Upper lobe of left lung (tissue), 6 donors: ENCODE data around the gene CDC25B. TPM values are rescaled to one million over a fixed set of nuclear protein-coding genes. Genes with fewer than 3 reads are reported as not detected.
A peak's percentile ranks its signal among the peaks of the same experiment; 100 is the strongest.

Source experiments
- ATAC-seq, 2 donors: fragments of 200-7000 bp; cut with Tn5 transposase; one replicate each; pipeline ENCODE4 v1.9.1; 2022; ENCODE audit warnings: mild to moderate bottlenecking in 2 of 2, moderate library complexity in 2 of 2; ENCODE audit not compliant: low FRiP score in 2 of 2
- DNase-seq, 2 donors: peaks; one replicate each; pipeline ENCODE4 v3.0.0-alpha.2; 2019 to 2020
- H3K27ac ChIP-seq, 4 donors: fragments of 200-600 bp; sonication (generic); one replicate each; pipeline ENCODE4 v1.5.1; 2016 to 2019
- H3K27me3 ChIP-seq, 4 donors: fragments of 200-600 bp; sonication (generic); one replicate each; pipeline ENCODE4 v1.5.1; 2017 to 2019
- H3K36me3 ChIP-seq, 4 donors: fragments of 200-600 bp; sonication (generic); one replicate each; pipeline ENCODE4 v1.5.1; 2016 to 2019
- H3K4me1 ChIP-seq, 4 donors: fragments of 200-600 bp; sonication (generic); one replicate each; pipeline ENCODE4 v1.5.1; 2018 to 2019
- H3K4me3 ChIP-seq, 4 donors: fragments of 200-600 bp; sonication (generic); one replicate each; pipeline ENCODE4 v1.5.1; 2017 to 2019; ENCODE audit warnings: mild to moderate bottlenecking in 2 of 4, moderate library complexity in 1 of 4
- H3K9me3 ChIP-seq, 4 donors: fragments of 200-600 bp; sonication (generic); one replicate each; pipeline ENCODE4 v1.5.1; 2018 to 2019
- EP300 ChIP-seq, 4 donors: sonication (generic); formaldehyde crosslinking; IDR thresholded peaks; one replicate each; pipeline ENCODE4 v1.5.1; 2017; ENCODE audit warnings: antibody characterized with exemption in 4 of 4, control low read depth in 2 of 4
- POLR2A ChIP-seq, 4 donors: fragments of 450-650 bp; IDR thresholded peaks; one replicate each; pipeline ENCODE4 v1.5.1; 2016 to 2017; ENCODE audit warnings: antibody characterized with exemption in 4 of 4, mild to moderate bottlenecking in 2 of 4
- POLR2AphosphoS5 ChIP-seq, 2 donors: sonication (generic); formaldehyde crosslinking; IDR thresholded peaks; one replicate each; pipeline ENCODE4 v1.5.1; 2017; ENCODE audit warnings: antibody characterized with exemption in 2 of 2
- WGBS, 2 donors: methylation state at CpG; one replicate each; pipeline ENCODE4 v1.1.5; 2017 to 2018; 5-methylcytosine and 5-hydroxymethylcytosine counted together
- total RNA-seq, 6 donors: library from RNA; depleted of rRNA in 4 of 6; stranded (reverse); fragments of >200 nt in 4 of 6; gene quantifications; one replicate each; pipeline versions ENCODE4 v1.1.0 to v1.2.1, GENCODE V29; 2016 to 2021
- TF ChIP-seq, protein P1 (sequence below), 6 experiments: fragments of 450-650 bp in 4 of 6; fragments of 200-600 bp in 2 of 6; sonication (generic) in 2 of 6; IDR thresholded peaks; one replicate each; pipeline ENCODE4 v1.5.1; 2016 to 2019; ENCODE audit warnings: antibody characterized with exemption in 6 of 6
- donor health status: DM: no; HTN: no; CAD: no; lungs with moderate emphysema.
- donor health status: DM: no; HTN: yes; CAD: no; lungs with severe emphysema.

The CDC25B gene
- total RNA-seq, 6 donors from 2014 or later: 45.5 to 151 (median 99.1) TPM

- H3K4me3 ChIP-seq: no peak overlapping the region
- TF ChIP-seq, protein P1, sequence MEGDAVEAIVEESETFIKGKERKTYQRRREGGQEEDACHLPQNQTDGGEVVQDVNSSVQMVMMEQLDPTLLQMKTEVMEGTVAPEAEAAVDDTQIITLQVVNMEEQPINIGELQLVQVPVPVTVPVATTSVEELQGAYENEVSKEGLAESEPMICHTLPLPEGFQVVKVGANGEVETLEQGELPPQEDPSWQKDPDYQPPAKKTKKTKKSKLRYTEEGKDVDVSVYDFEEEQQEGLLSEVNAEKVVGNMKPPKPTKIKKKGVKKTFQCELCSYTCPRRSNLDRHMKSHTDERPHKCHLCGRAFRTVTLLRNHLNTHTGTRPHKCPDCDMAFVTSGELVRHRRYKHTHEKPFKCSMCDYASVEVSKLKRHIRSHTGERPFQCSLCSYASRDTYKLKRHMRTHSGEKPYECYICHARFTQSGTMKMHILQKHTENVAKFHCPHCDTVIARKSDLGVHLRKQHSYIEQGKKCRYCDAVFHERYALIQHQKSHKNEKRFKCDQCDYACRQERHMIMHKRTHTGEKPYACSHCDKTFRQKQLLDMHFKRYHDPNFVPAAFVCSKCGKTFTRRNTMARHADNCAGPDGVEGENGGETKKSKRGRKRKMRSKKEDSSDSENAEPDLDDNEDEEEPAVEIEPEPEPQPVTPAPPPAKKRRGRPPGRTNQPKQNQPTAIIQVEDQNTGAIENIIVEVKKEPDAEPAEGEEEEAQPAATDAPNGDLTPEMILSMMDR (IDR thresholded peaks at IDR 0.05): no peak
- TF ChIP-seq POLR2A (IDR thresholded peaks at IDR 0.05) (no peak), EP300 (IDR thresholded peaks at IDR 0.05) (no peak), POLR2AphosphoS5 (IDR thresholded peaks at IDR 0.05) (no peak)
- no peaks in the 10 kb centered on the region for H3K36me3 ChIP-seq
- H3K4me1 ChIP-seq: peaks cover 18 to 22% (median 20%) of the 10 kb centered on the region in 4 donors
- no peak for DNase-seq
- ATAC-seq: no peak
- WGBS, 2 donors: 69 to 73% methylated on average over 7 of the region's 7 CpGs
- no peak overlapping the region for H3K27ac ChIP-seq
- H3K27me3 ChIP-seq: no peaks in the 10 kb centered on the region
- no peaks in the 10 kb centered on the region for H3K9me3 ChIP-seq
Measured at GRCh38 chr20:3771552-3772058, 24.5 kb upstream of the CDC25B start.

DNA sequence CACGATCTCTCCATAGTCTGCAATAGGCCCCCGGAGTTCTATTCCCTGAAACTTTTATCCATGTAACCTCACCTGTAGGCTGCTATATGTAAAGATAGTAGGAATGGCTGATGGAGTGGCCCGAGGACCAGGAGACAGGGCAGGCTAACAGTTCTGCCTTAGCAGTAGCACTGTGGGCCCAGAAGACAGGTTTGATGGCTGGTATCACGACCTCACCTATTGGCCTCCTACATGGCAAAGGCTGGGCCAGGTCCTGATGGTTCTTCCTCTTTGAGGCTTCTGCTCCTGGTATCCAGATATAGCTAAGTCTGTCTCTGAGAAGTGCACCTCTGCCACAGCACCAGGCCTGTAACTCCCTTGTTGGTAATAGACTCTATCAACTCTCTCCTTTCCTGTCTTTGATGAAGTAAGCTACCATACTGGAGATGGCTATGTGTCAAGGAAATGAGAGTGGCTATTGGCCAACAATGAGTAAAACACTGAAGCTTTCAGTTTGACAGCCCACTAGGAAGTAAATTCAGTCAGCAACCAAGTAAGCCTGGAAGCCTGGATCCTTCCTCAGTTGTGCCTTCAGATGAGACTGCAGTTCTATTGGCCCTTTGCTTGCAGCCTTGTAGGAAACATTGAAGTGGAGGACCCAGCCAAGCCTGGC lies 20.5 kb upstream of the CDC25B start:
- no peak for ATAC-seq
- no peaks in the 10 kb centered on the region for H3K27me3 ChIP-seq
- 89 to 91% methylated on average over 4 of the region's 4 CpGs for WGBS, 2 donors
- H3K4me1 ChIP-seq: peaks cover 7 to 21% (median 17%) of the 10 kb centered on the region in 4 donors
- DNase-seq: no peak
- no peaks in the 10 kb centered on the region for H3K9me3 ChIP-seq
- H3K36me3 ChIP-seq: no peaks in the 10 kb centered on the region
- H3K4me3 ChIP-seq: no peak overlapping the region
- H3K27ac ChIP-seq: no peak overlapping the region
- TF ChIP-seq, protein P1 (IDR thresholded peaks at IDR 0.05): no peak
- TF ChIP-seq POLR2A (IDR thresholded peaks at IDR 0.05): no peak
- no peak for TF ChIP-seq POLR2AphosphoS5 (IDR thresholded peaks at IDR 0.05)
- TF ChIP-seq EP300 (IDR thresholded peaks at IDR 0.05): no peak

DNA sequence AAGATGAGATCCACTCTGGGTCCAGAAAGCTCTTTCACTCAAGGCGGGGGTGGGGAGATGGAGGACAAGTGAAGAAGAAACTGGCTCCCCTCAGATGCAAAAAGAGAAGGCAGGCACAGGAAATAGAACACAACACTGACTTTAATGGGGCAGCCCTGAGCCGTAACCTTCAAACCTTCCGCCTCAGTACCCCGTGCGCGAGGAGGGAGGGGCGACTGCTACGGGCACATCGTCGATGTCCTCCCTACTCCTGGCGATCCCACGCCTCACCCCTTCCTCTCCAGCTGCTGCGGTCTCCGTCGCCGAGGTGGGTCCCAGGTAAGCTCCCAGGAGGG lies 18.8 kb upstream of the CDC25B start:
- TF ChIP-seq EP300 (IDR thresholded peaks at IDR 0.05): no peak
- TF ChIP-seq, protein P1 (IDR thresholded peaks at IDR 0.05): no peak
- TF ChIP-seq POLR2A (IDR thresholded peaks at IDR 0.05): no peak
- no peak for TF ChIP-seq POLR2AphosphoS5 (IDR thresholded peaks at IDR 0.05)
- ATAC-seq: peak in 1 of 2 donors; percentile 7

GRCh38 chr20:3777716-3778629 lies 18.1 kb upstream of the CDC25B start:
- peak overlapping the region; percentile 47 to 62 (median 52) for H3K4me3 ChIP-seq
- peaks cover 0 to 3% (median 0%) of the 10 kb centered on the region in 4 donors for H3K36me3 ChIP-seq
- TF ChIP-seq, protein P1 (IDR thresholded peaks at IDR 0.05): peak in 2 of 6 experiments; percentile 16 to 22
- TF ChIP-seq POLR2AphosphoS5 (IDR thresholded peaks at IDR 0.05): no peak
- H3K9me3 ChIP-seq: no peaks in the 10 kb centered on the region
- ATAC-seq: peak; percentile 79 to 85
- peaks cover 19 to 39% (median 35%) of the 10 kb centered on the region in 4 donors for H3K4me1 ChIP-seq
- WGBS, 2 donors: 0 to 5% methylated on average over 9 to 50 of the region's 70 CpGs
- peak overlapping the region in 2 of 4 donors; percentile 11 to 30 for H3K27ac ChIP-seq
- no peaks in the 10 kb centered on the region for H3K27me3 ChIP-seq
- peak; percentile 82 to 92 for DNase-seq

More for the DNA sequence above, 18.8 kb upstream of the CDC25B start:
- Histone ChIP-seq H3K27ac (peak overlapping the region in 2 of 4 donors; percentile 11 to 30), H3K36me3 (no peaks in the 10 kb centered on the region), H3K27me3 (no peaks in the 10 kb centered on the region), H3K9me3 (no peaks in the 10 kb centered on the region), H3K4me1 (peaks cover 13 to 33% (median 30%) of the 10 kb centered on the region in 4 donors), H3K4me3 (peak overlapping the region; percentile 47 to 62 (median 52))
- 11 to 17% methylated on average over 16 of the region's 16 CpGs for WGBS, 2 donors
- DNase-seq: no peak
